Natural killer cell (primary cell): ENCODE data around the gene KHSRP. TPM values are rescaled to one million over a fixed set of nuclear protein-coding genes. Genes with fewer than 3 reads are reported as not detected.

Experiments used
- ATAC-seq, 3 donors: fragments of 150-1000 bp in 2 of 3; fragments of 200-7000 bp in 1 of 3; cut with Tn5 transposase; 1 replicate in 1 of 3; 2 replicates in 2 of 3; pipeline ENCODE4 v1.10.0; 2021; ENCODE audit warnings: mild to moderate bottlenecking in 2 of 3, moderate library complexity in 2 of 3
- DNase-seq, 2 donors: peaks; one replicate each; pipeline versions ENCODE4 v3.0.0 to v3.0.0-alpha.2; 2013 to 2021; ENCODE audit warnings: mixed read lengths in 1 of 2
- H3K27ac ChIP-seq: one replicate; pipeline ENCODE4 v1.5.1; 2013; ENCODE audit warnings: mild to moderate bottlenecking, low read length
- H3K27me3 ChIP-seq: one replicate; pipeline ENCODE4 v1.6.1; 2013; ENCODE audit warnings: low read length; ENCODE audit not compliant: control insufficient read depth, insufficient read depth
- H3K36me3 ChIP-seq: one replicate; pipeline ENCODE4 v1.6.1; 2013; ENCODE audit warnings: low read length; ENCODE audit not compliant: control insufficient read depth, insufficient read depth
- H3K4me1 ChIP-seq: one replicate; pipeline ENCODE4 v1.6.1; 2013; ENCODE audit warnings: low read length; ENCODE audit not compliant: control insufficient read depth, insufficient read depth
- H3K4me3 ChIP-seq: one replicate; pipeline ENCODE4 v1.5.1; 2013; ENCODE audit warnings: low read length
- H3K9me3 ChIP-seq: one replicate; pipeline ENCODE4 v1.6.1; 2013; ENCODE audit warnings: low read length; ENCODE audit not compliant: control insufficient read depth, insufficient read depth
- H3K27ac Mint-ChIP-seq, 2 donors: one replicate each; pipeline ENCODE4 v1.8.0; 2022; ENCODE audit warnings: mild to moderate bottlenecking in 2 of 2, mixed read lengths in 2 of 2, moderate library complexity in 1 of 2
- H3K27me3 Mint-ChIP-seq, 2 donors: one replicate each; pipeline ENCODE4 v1.8.0; 2022; ENCODE audit warnings: low read depth in 2 of 2, mixed read lengths in 2 of 2
- H3K36me3 Mint-ChIP-seq: one replicate; pipeline ENCODE4 v1.8.0; 2022; ENCODE audit warnings: mixed read lengths
- H3K4me1 Mint-ChIP-seq, 2 donors: one replicate each; pipeline ENCODE4 v1.8.0; 2022; ENCODE audit warnings: mixed read lengths in 2 of 2
- H3K4me3 Mint-ChIP-seq: one replicate; pipeline ENCODE4 v1.8.0; 2022; ENCODE audit warnings: mild to moderate bottlenecking, moderate library complexity, mixed read lengths
- H3K9me3 Mint-ChIP-seq, 2 donors: one replicate each; pipeline ENCODE4 v1.8.0; 2022; ENCODE audit warnings: mixed read lengths in 2 of 2
- CTCF ChIP-seq: fragments of 200-600 bp; IDR thresholded peaks from one replicate; pipeline ENCODE4 v1.8.0; 2022; ENCODE audit warnings: antibody characterized with exemption
- WGBS: methylation state at CpG from one replicate; pipeline ENCODE4 v1.1.7; 2013; ENCODE audit warnings: missing lambda C conversion rate; ENCODE audit not compliant: insufficient coverage; 5-methylcytosine and 5-hydroxymethylcytosine counted together
- intact Hi-C: fragments of 100-400 bp; cut with micrococcal nuclease; formaldehyde crosslinking; loops from one replicate; pipeline ENCODE4 v1.14.2; 2022
- total RNA-seq, 4 donors: library from RNA; stranded (reverse); fragments of 120-200 nt in 1 of 4; gene quantifications; one replicate each; pipeline versions ENCODE4 v1.2.3 to v1.2.4, GENCODE V29; 2013 to 2022

Gene KHSRP
- total RNA-seq, 3 donors from 2014 or later (not counting 1 experiment from before 2014, with no cell fraction given) = 160 to 192 (median 165) TPM

GRCh38 chr19:6383188-6383587, 41.4 kb downstream of the KHSRP start:
- H3K4me3 ChIP-seq = no peak overlapping the region
- Mint-ChIP-seq H3K27me3 (no peaks in the 10 kb centered on the region), H3K4me3 (no peak overlapping the region), H3K36me3 (no peaks in the 10 kb centered on the region), H3K27ac (no peak overlapping the region), H3K4me1 (peaks cover 0 to 1% of the 10 kb centered on the region in 2 donors), H3K9me3 (no peaks in the 10 kb centered on the region)
- H3K36me3 ChIP-seq = peaks cover 57% of the 10 kb centered on the region
- H3K27ac ChIP-seq = no peak overlapping the region
- H3K4me1 ChIP-seq = no peaks in the 10 kb centered on the region
- no peaks in the 10 kb centered on the region for H3K27me3 ChIP-seq
- no peaks in the 10 kb centered on the region for H3K9me3 ChIP-seq
- WGBS = 97% methylated on average over 19 of the region's 19 CpGs
- no peak for TF ChIP-seq CTCF
- DNase-seq = no peak
- ATAC-seq = no peak
- intact Hi-C loops = no loop called here

- no peak for TF ChIP-seq CTCF
Measured at GRCh38 chr19:6381030-6381750, 43.4 kb downstream of the KHSRP start.

GRCh38 chr19:6379744-6380143, 44.9 kb downstream of the KHSRP start:
- H3K36me3 Mint-ChIP-seq = no peaks in the 10 kb centered on the region
- Histone ChIP-seq H3K27ac (no peak overlapping the region), H3K27me3 (no peaks in the 10 kb centered on the region), H3K9me3 (no peaks in the 10 kb centered on the region), H3K36me3 (peaks cover 36% of the 10 kb centered on the region), H3K4me1 (no peaks in the 10 kb centered on the region), H3K4me3 (no peak overlapping the region)
- no peaks in the 10 kb centered on the region for H3K27me3 Mint-ChIP-seq
- H3K4me3 Mint-ChIP-seq = no peak overlapping the region
- no peak for TF ChIP-seq CTCF
- intact Hi-C loops = no loop called here
- no peaks in the 10 kb centered on the region for H3K4me1 Mint-ChIP-seq
- no peak overlapping the region for H3K27ac Mint-ChIP-seq
- ATAC-seq (no peak), DNase-seq (no peak)
- 100% methylated on average over 3 of the region's 3 CpGs for WGBS
- H3K9me3 Mint-ChIP-seq = no peaks in the 10 kb centered on the region

More at GRCh38 chr19:6381030-6381750, 43.4 kb downstream of the KHSRP start:
- Mint-ChIP-seq H3K4me3 (no peak overlapping the region), H3K36me3 (no peaks in the 10 kb centered on the region), H3K4me1 (no peaks in the 10 kb centered on the region), H3K27me3 (no peaks in the 10 kb centered on the region), H3K27ac (peak overlapping the region in 1 of 2 donors; percentile 18), H3K9me3 (no peaks in the 10 kb centered on the region)
- DNase-seq (no peak), ATAC-seq (no peak)
- Histone ChIP-seq H3K27ac (no peak overlapping the region), H3K4me1 (no peaks in the 10 kb centered on the region), H3K27me3 (no peaks in the 10 kb centered on the region), H3K4me3 (no peak overlapping the region), H3K9me3 (no peaks in the 10 kb centered on the region), H3K36me3 (peaks cover 43% of the 10 kb centered on the region)
- intact Hi-C loops = no loop called here
- WGBS = 97% methylated on average over 38 of the region's 40 CpGs

GRCh38 chr19:6378486-6378885, 46.1 kb downstream of the KHSRP start:
- Mint-ChIP-seq H3K27ac (no peak overlapping the region), H3K4me1 (peaks cover 0 to 5% of the 10 kb centered on the region in 2 donors), H3K4me3 (no peak overlapping the region), H3K36me3 (no peaks in the 10 kb centered on the region), H3K27me3 (no peaks in the 10 kb centered on the region), H3K9me3 (no peaks in the 10 kb centered on the region)
- ATAC-seq (no peak), DNase-seq (no peak)
- WGBS = 93% methylated on average over 9 of the region's 9 CpGs
- H3K36me3 ChIP-seq = peaks cover 36% of the 10 kb centered on the region
- no peak for TF ChIP-seq CTCF
- H3K9me3 ChIP-seq = no peaks in the 10 kb centered on the region
- intact Hi-C loops = no loop called here
- H3K4me1 ChIP-seq = peaks cover 7% of the 10 kb centered on the region
- no peaks in the 10 kb centered on the region for H3K27me3 ChIP-seq
- no peak overlapping the region for H3K4me3 ChIP-seq
- no peak overlapping the region for H3K27ac ChIP-seq
